ENCODE data around the gene CES1.
"Not testable (repeated sequence)": the region's sequence is repeated elsewhere in the genome, so short reads cannot be mapped to it uniquely, and the experiment has no call there.

The CES1 gene

GRCh38 chr16:55821210-55821609 is 11.7 kb downstream of the CES1 start:
- TF ChIP-seq CTCF (IDR thresholded peaks at IDR 0.05): no peak
- peaks cover 6% of the 10 kb centered on the region for H3K27me3 ChIP-seq
- H3K9me3 ChIP-seq: no peaks in the 10 kb centered on the region
- H3K4me3 ChIP-seq (ENCODE audit: low read depth in 1 of 2, low read length in 1 of 2): no peak overlapping the region
- H3K36me3 ChIP-seq: peaks cover 4% of the 10 kb centered on the region
- H3K4me1 ChIP-seq (ENCODE audit: control insufficient read depth in 1 of 2, insufficient read depth in 1 of 2, low read depth in 1 of 2, low read length in 1 of 2): no peaks in the 10 kb centered on the region
- no peak overlapping the region for H3K27ac ChIP-seq

- Histone ChIP-seq H3K27me3 (peaks cover 6% of the 10 kb centered on the region), H3K4me1 (ENCODE audit: control insufficient read depth in 1 of 2, insufficient read depth in 1 of 2, low read depth in 1 of 2, low read length in 1 of 2) (no peaks in the 10 kb centered on the region), H3K36me3 (peaks cover 4% of the 10 kb centered on the region), H3K27ac (no peak overlapping the region), H3K4me3 (ENCODE audit: low read depth in 1 of 2, low read length in 1 of 2) (no peak overlapping the region), H3K9me3 (no peaks in the 10 kb centered on the region)
- no peak for TF ChIP-seq CTCF (IDR thresholded peaks at IDR 0.05)
Measured at GRCh38 chr16:55820615-55821014, 12.3 kb downstream of the CES1 start.

GRCh38 chr16:55817236-55817912 is 15.5 kb downstream of the CES1 start:
- Histone ChIP-seq H3K4me3 (ENCODE audit: low read depth in 1 of 2, low read length in 1 of 2) (no peak overlapping the region), H3K4me1 (ENCODE audit: control insufficient read depth in 1 of 2, insufficient read depth in 1 of 2, low read depth in 1 of 2, low read length in 1 of 2) (no peaks in the 10 kb centered on the region), H3K27ac (no peak overlapping the region), H3K9me3 (no peaks in the 10 kb centered on the region), H3K36me3 (peaks cover 4% of the 10 kb centered on the region), H3K27me3 (peaks cover 11% of the 10 kb centered on the region)
- no peak for TF ChIP-seq CTCF (IDR thresholded peaks at IDR 0.05)

GRCh38 chr16:55816222-55816621 is 16.7 kb downstream of the CES1 start:
- peaks cover 11% of the 10 kb centered on the region for H3K27me3 ChIP-seq
- H3K4me1 ChIP-seq (ENCODE audit: control insufficient read depth in 1 of 2, insufficient read depth in 1 of 2, low read depth in 1 of 2, low read length in 1 of 2); H3K36me3 ChIP-seq; H3K9me3 ChIP-seq; H3K4me3 ChIP-seq (ENCODE audit: low read depth in 1 of 2, low read length in 1 of 2); H3K27ac ChIP-seq: not testable (repeated sequence)

- Histone ChIP-seq H3K4me3 (ENCODE audit: low read depth in 1 of 2, low read length in 1 of 2) (no peak overlapping the region), H3K36me3 (no peaks in the 10 kb centered on the region), H3K27ac (no peak overlapping the region), H3K27me3 (peaks cover 11% of the 10 kb centered on the region), H3K4me1 (ENCODE audit: control insufficient read depth in 1 of 2, insufficient read depth in 1 of 2, low read depth in 1 of 2, low read length in 1 of 2) (no peaks in the 10 kb centered on the region), H3K9me3 (no peaks in the 10 kb centered on the region)
- no peak for TF ChIP-seq CTCF (IDR thresholded peaks at IDR 0.05)
Measured at GRCh38 chr16:55815320-55815719, 17.6 kb downstream of the CES1 start.

- not testable (repeated sequence) for H3K4me1 ChIP-seq (ENCODE audit: control insufficient read depth in 1 of 2, insufficient read depth in 1 of 2, low read depth in 1 of 2, low read length in 1 of 2); H3K36me3 ChIP-seq; H3K4me3 ChIP-seq (ENCODE audit: low read depth in 1 of 2, low read length in 1 of 2); H3K27ac ChIP-seq; H3K9me3 ChIP-seq
- H3K27me3 ChIP-seq: peaks cover 11% of the 10 kb centered on the region
Measured at GRCh38 chr16:55814174-55814573, 18.7 kb downstream of the CES1 start.

GRCh38 chr16:55813730-55814129 is 19.2 kb downstream of the CES1 start:
- not testable (repeated sequence) for H3K36me3 ChIP-seq; H3K27ac ChIP-seq; H3K4me3 ChIP-seq (ENCODE audit: low read depth in 1 of 2, low read length in 1 of 2); H3K4me1 ChIP-seq (ENCODE audit: control insufficient read depth in 1 of 2, insufficient read depth in 1 of 2, low read depth in 1 of 2, low read length in 1 of 2); H3K9me3 ChIP-seq
- peaks cover 11% of the 10 kb centered on the region for H3K27me3 ChIP-seq

Data from neutrophil (primary cell).